ENCODE results near the gene SLC47A1.

SLC47A1 gene

DNA sequence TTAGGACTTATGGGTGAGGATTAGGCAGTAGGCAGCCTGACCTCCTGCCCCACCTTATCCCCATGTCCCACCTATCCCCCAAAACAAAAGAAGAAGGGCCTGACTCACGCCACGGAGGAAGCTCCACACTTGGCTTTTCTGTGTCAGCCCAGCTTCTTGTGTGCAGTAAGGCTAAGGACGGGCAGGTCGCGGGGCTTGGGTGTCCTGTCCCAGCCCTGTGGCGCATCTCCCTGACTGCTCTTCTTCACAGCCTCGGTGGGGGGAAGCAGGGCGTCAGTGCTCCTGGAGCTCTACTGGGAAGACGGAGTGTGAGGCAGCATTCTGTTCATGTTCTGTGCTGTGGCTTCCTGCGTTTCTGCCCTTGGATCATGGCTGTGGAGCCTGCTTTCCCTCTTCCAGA lies 80.3 kb downstream of the SLC47A1 start:
- DNase-seq (ENCODE audit: low read depth in 2 of 2) = no peak
- no peak overlapping the region for H3K4me3 ChIP-seq (replicated peaks in 1 of 2; ENCODE audit: low read depth in 2 of 2, low read length in 2 of 2)
- TF ChIP-seq, protein P1, sequence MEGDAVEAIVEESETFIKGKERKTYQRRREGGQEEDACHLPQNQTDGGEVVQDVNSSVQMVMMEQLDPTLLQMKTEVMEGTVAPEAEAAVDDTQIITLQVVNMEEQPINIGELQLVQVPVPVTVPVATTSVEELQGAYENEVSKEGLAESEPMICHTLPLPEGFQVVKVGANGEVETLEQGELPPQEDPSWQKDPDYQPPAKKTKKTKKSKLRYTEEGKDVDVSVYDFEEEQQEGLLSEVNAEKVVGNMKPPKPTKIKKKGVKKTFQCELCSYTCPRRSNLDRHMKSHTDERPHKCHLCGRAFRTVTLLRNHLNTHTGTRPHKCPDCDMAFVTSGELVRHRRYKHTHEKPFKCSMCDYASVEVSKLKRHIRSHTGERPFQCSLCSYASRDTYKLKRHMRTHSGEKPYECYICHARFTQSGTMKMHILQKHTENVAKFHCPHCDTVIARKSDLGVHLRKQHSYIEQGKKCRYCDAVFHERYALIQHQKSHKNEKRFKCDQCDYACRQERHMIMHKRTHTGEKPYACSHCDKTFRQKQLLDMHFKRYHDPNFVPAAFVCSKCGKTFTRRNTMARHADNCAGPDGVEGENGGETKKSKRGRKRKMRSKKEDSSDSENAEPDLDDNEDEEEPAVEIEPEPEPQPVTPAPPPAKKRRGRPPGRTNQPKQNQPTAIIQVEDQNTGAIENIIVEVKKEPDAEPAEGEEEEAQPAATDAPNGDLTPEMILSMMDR (IDR thresholded peaks at IDR 0.05; ENCODE audit: low read depth, low read length) = no peak

DNA sequence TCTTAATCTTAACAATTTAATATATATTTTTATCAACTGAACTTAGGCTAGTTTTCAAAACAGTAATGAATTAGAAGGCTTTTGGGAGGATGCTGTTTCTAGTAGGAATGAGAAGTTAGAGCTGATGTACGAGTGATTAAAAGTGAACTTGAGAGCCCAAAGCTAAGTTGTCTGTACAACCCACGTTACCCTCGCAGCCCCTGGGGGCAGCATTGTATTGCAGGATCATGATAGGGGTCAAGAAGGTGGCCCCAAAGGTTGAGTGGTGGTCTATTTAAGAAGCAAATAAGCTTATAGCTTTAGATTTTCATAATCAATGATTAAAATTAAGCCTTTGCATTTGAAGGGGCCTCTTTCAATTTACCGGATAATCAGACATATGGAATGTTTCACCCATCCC lies 81.2 kb downstream of the SLC47A1 start:
- DNase-seq (ENCODE audit: low read depth in 2 of 2) = no peak
- no peak overlapping the region for H3K4me3 ChIP-seq (replicated peaks in 1 of 2; ENCODE audit: low read depth in 2 of 2, low read length in 2 of 2)
- TF ChIP-seq, protein P1 (IDR thresholded peaks at IDR 0.05; ENCODE audit: low read depth, low read length) = no peak

DNA sequence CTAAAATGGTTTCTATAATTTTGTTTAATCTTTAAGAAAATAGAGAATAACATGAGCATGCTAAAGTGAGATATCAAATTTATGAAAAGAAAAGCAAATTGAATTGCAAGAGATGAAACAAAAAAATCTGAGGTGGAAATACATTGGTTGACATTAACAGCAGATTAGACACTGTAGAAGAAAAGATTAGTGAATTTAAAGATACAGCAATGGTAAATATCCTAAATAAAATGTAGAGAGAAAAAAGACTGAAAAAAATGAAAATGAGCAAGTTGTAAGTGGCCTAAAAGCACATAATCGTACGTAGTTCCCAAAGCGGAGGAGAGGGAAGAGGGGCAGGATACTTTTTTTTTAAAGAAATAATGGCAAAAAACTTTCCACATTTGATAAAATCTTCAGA lies 84.4 kb downstream of the SLC47A1 start:
- H3K4me3 ChIP-seq (replicated peaks in 1 of 2; ENCODE audit: low read depth in 2 of 2, low read length in 2 of 2) = no peak overlapping the region
- DNase-seq (ENCODE audit: low read depth in 2 of 2) = no peak
- TF ChIP-seq, protein P1 (IDR thresholded peaks at IDR 0.05; ENCODE audit: low read depth, low read length) = no peak

DNA sequence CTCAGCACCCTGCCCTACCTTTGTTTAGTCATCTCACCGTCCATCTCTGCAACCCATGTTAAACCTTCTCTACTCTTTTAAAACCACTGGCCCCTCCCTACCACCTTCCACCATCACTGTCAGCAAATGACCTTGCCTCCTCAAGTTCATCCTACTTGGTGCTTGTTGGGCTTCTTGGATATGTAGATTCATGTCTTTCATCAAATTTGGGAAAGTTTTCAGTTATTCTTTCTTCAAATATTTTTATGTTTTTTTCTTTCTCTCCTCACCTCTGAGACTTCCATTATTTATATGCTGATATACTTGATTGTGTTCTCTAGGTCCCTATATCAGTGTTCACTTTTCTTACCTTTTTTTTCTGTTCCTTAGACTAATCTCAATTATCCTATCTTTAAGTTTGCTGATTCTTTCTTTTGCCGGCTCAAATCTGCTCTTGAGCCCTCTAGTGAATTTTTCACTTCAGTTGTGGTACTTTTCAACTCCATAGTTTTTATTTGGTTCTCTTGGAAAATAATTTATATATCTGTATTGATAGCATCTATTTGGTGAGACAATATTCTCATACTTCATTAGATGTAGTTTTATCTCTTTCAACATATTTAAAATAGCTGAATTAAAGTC lies 86.2 kb downstream of the SLC47A1 start:
- H3K4me3 ChIP-seq (replicated peaks in 1 of 2; ENCODE audit: low read depth in 2 of 2, low read length in 2 of 2) = no peak overlapping the region
- TF ChIP-seq, protein P1 (IDR thresholded peaks at IDR 0.05; ENCODE audit: low read depth, low read length) = no peak
- DNase-seq (ENCODE audit: low read depth in 2 of 2) = no peak

DNA sequence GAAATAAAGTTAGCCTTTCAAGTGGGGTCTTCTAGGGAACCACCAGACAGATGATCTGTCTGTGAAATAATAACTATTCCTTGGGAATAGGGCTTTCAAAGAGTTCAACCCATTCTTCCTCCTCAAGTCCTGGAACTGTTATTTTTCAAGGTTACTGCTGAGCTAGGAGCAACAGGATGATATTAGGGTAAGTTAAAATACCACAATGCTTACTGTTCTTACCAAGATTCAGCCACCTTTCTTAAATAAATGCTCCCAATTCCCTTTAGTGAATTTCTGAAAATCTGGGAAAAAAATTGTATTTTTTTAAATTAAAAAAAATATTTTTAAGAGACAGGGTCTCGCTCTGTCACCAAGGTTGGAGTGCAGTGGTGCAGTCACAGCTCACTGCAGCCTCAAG lies 88.0 kb downstream of the SLC47A1 start:
- no peak overlapping the region for H3K4me3 ChIP-seq (replicated peaks in 1 of 2; ENCODE audit: low read depth in 2 of 2, low read length in 2 of 2)
- TF ChIP-seq, protein P1 (IDR thresholded peaks at IDR 0.05; ENCODE audit: low read depth, low read length) = no peak
- no peak for DNase-seq (ENCODE audit: low read depth in 2 of 2)

DNA sequence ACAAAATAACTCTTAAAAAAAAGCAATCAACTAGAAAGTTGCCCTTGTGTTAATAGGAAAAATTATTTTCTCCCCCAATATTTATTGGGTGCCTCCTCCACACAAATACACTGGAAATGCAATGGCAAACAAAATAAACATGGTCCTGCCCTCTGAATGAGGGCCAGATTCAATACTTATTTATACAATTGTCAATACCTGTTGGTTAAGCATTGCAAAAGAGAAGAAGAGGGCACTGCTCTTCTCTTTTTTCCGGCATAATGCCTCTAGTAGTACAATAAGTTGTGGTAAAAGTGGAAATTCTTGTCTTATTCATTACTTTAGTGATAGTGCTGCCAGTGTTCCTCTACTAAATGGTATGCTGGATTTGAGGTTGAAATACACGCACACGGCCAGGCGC lies 92.4 kb downstream of the SLC47A1 start:
- DNase-seq (ENCODE audit: low read depth in 2 of 2) = no peak
- H3K4me3 ChIP-seq (replicated peaks in 1 of 2; ENCODE audit: low read depth in 2 of 2, low read length in 2 of 2) = no peak overlapping the region
- TF ChIP-seq, protein P1 (IDR thresholded peaks at IDR 0.05; ENCODE audit: low read depth, low read length) = no peak
